ENCODE results near the gene DYSF.

Gene DYSF

DNA sequence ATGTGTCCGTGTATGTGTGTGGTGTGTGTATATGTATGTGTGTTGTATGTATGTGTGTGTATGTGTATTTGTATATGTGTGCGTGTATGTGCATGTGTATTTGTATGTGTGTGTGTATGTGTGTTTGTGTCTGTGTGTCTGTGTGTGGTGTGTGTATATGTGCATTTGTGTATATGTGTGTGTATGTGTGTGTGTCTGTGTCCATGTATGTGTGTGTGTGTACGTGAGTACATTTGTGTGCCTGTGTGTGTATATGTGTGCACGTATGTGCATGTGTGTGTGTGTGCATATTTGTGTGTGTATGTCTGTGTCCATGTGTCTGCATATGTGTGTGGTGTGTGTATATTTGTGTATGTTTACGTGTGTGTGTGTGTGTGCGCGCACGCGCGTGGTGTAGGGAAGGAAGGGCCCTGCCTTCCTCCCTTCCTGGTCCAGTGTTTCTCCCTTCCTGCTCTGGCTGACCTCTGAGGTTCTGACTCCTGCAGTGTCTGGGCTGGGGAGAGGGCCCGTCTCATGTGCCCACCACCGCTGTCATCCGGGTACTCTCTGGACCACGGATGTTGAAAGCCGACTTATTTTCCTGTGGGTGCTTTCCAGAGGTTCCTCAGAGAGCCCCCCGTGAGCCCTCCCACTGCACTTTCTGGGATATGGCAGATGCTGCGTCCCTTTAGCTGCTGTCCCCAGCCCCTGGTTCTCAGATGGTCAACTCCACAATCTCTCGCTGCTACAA, 209.5 kb downstream of the DYSF start:
- no peak for FAIRE-seq

DNA sequence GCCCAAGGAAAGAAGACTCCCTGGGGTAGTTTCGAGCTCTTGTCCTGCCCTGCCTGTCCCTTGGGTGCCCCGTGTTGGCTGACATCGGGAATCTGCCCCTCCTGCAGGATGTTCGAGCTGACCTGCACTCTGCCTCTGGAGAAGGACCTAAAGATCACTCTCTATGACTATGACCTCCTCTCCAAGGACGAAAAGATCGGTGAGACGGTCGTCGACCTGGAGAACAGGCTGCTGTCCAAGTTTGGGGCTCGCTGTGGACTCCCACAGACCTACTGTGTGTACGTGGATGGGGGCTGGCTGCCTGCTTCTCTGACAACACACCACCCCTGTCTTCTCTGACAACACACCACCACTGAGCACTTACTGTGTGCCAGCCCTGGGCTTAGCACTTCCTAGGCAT, 210.8 kb downstream of the DYSF start:
- FAIRE-seq, result no peak

DNA sequence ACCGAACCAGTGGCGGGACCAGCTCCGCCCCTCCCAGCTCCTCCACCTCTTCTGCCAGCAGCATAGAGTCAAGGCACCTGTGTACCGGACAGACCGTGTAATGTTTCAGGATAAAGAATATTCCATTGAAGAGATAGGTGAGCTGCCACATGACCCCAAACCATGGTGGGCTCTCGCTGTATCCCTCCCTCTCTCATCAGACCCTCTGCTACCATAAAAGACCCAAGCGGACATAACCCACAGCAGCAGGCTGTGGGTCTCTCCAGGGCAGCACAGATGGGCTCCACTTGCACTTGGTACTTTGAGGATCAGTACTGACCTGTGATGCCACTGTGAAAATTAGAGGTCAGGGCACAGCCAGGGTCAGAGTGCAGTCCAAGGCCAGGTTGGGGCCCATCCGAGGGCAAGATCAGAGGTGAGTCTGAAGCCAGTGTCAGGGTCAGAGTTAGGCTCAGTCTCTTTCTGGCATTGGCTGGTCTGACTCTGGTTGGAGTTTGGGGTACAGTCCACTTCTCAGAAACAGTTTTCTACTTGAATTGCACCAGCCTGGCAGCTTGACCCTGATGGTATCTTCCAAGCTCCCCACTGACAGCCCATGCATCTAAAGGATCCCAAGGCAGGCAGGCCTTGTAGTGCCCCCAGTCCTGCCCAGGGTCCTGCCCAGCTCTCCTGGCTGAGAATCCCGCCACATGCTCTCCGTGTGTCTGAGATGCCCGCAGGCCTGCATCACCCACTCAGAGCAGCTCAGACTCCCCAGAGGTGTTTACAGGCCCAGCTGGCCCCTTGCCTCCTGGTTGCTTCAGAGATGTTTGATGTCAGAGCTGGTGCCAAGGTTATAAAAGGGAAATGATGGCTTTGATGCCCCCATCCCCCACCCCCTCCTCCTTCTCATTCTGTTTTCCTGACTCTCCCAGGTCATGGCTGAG, 212.1 kb downstream of the DYSF start:
- no peak for FAIRE-seq

DNA sequence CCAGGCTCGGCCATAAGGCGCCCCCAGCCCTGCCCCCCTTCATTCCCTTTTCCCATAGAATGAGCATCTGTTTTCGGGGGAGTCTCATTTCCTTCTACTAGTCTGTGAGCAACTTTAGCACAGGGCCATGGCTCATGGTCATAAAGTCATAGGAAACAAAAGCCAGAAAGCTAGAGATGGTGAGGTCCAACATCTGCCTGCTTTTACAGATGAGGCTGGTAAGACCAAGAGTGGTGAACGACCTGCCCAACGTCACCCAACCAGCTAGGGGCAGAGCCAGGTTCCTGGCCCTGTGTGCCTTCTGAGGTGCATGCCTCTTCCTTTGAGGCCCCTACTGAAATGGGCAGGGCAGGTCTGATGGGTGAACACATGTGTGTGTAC, 212.7 kb downstream of the DYSF start:
- no peak for FAIRE-seq

DNA sequence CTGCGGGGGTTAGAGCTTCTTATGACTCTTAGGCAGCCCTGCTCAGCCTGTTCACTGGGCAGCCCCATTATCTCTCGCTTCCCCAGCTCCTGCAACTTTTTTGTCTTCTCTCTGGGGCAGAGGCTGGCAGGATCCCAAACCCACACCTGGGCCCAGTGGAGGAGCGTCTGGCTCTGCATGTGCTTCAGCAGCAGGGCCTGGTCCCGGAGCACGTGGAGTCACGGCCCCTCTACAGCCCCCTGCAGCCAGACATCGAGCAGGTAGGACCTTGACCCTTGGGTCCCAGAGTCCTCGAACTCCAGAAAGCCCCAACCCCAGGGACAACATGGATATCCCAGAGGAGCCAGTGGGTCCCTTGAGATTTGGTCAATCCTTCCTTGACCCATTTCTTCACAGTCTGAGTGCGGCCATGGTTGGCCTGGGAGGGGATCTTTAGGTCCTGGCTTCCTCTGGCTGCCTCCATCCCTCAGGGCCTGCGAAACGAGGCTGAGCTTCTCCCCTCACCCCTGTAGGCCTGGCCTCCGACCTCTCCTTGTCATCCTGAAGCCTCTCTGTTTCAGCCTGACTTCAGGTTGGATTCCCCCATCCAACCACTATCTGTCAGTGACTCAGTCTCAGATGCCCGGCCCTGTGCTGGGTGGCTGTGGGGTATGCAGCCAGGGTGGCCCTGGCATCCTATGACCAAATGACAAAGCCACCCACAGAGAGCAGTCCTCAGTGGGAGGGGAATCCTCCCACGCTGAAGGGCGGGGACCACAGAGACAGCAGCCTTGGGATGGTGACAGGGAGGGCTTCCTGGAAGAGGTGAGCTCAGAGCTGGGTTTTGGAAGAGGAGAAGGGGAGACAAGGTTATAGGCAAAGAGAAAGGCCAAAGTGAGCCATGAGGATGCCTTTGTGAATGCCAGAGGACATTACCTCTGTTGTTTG, 214.2 kb downstream of the DYSF start:
- FAIRE-seq, result no peak

DNA sequence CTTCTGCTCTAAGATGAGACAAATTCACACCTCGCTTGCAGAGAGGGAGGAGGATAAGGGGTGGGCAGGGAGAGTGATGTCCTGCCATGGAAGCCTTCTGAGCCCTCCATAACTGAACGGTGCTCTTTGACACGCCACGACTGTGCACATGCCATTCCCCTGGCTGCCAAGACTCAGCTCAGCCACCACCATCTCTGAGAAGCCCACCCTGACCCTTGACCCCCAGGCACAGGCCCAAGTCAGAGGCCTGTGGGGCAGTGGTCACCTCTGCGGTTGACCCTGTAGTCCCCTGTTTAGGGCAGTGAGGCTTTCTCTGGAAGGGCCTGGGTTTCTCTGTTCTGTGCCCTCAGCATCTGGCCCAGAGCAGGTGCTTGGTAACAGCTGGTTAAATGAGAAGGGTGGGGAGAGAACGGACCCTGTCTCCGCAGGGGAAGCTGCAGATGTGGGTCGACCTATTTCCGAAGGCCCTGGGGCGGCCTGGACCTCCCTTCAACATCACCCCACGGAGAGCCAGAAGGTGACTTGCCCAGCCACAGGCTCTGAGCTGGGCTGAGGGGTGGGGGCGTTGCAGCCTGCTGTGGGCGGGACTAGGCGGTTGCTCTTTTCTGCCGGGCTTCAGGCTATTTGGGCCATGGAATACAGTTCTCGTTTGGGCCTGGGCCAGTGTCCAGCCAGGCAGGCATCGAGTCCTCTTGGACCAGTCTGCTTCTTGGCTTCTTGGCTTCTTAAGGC, 215.1 kb downstream of the DYSF start:
- no peak for FAIRE-seq

DNA sequence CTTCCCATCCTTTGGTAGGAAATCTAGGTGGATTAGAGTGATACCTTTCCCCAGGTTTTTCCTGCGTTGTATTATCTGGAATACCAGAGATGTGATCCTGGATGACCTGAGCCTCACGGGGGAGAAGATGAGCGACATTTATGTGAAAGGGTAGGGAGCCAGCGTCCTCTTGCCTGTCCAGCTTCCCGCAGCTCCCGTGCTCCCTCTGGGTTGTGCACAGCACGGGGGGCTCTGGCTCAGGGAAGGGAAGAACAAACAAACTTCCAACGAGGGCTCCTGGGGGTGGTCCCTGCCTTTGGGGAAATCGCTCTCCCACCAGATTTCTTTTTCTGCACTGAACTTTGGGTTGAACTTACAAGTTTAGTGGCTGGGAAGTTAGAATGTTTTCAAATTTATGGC, 215.7 kb downstream of the DYSF start:
- FAIRE-seq, result no peak

DNA sequence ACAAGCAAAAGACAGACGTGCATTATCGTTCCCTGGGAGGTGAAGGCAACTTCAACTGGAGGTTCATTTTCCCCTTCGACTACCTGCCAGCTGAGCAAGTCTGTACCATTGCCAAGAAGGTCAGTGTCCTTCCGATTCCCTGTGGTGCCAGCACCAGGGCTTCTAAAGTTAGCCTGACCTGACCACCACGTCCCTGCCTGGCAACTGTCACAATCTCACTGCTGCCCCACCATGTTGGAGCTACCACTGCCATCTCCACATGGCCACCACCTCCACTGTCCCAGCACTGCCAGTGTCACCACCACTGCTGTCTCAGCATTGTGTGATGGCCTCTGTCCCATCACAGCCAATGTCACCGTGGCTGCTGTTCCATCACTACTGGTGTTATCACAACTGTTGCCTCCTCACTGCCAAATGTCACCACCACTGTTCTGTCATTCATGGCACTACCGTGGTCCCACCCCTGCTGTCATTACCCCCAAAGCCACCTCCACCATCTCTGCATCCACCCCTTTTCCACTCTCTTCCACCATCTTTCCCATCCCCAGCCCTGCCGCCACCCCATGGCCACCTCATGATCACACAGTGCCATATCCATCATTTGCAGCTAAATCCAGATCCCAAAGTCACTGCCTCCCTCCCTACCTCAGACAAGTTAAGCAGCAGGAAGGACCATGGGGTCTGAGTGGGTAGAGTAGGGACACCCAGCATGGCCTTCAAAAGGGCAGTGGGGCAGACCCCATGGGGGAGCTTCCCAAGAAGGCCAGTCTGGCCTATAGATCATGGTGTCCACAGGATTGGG, 216.5 kb downstream of the DYSF start:
- no peak for FAIRE-seq

DNA sequence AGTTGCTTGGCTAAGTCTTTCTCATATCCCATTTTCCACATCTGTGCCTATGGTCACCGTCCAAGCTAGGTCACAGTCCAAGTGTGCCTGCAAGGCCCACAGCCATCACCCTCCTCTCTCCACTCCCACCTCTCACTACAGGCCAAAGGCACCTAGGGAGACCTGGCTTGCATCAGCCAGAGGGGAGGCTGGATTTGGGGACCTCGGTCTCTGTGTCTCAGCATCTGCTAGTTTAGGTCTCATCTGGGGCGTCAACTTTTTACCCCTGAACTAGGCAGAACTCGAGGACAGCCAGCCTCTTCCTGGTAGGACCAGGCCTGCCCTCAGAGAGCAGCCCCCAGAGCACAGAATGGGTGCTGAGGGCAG, 217.1 kb downstream of the DYSF start:
- no peak for FAIRE-seq

DNA sequence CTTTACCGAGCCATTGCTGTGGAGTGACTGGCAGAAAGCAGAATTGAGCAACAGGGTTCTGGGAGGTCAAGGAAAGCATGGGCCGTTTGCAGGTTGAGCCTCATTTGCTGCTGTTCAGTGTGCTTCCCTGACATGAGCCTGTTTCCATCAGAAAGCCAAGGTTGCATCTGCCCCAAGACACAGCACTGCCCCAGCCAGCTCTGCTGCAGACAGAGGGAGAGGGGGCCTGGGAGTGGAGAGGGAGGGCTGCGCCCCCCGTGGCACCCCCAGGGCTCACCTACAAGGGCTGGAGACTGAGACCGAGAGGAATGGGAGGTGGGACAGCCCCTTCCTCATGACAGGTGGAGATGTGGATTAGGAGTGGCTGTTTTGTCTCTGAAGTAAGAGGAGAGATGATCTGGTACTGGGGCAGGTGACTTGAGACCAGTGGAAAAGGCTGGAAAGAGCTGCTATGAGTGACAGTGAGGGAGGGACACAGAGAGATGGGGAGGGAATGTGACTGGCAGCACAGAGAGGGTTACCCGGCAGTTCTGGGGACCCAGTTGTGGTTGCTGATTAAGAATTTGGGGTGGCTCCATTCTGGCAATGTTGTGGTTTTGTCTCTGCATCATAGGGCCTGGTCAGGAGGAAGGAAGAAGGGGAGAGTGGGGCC, 218.0 kb downstream of the DYSF start:
- no peak for FAIRE-seq

DNA sequence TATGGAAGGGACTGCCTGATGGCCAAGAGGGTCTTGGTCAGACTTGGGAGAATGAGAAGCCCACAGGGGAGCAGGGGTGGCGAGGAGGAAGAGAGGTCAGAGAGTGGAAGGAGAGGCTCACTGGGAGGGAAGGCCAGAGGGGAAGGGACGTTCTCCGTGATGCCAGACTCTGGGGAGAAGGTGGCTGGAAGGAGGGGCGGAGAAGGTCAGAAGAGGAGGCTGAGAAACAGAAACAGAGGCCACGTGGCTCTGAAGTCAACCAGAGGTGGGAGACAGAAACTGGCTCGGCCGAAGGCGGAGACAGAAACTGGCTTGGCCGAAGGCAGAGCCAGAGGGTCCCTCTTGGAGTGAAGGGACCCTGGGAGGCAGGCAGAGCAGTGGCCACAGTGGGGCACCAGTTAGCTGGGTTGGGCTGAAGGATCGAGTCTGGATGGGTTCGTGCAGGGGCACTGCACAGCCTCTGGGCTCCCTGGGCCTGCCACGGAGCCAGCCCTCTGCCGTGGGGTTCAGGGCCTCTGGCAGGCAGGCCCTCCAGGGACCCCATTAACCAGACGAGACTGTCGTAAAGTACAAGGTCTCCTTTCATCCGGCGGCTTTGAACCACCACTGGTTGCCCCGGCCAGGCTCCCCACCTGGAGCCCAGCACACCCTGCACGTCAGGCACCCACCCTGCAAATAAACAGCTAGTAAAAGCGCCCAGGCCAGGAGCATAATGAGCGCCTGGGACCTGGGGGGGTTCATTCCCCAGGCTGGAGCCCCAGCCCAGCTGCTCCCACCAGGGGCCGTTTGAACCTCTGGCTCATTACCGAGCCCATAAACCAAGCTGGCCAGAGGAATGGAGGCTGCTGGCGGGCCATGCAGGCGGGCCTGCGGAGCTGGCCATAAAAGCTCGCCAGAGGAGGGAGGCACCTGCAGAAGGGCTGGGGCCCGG, 218.8 kb downstream of the DYSF start:
- FAIRE-seq, result no peak

DNA sequence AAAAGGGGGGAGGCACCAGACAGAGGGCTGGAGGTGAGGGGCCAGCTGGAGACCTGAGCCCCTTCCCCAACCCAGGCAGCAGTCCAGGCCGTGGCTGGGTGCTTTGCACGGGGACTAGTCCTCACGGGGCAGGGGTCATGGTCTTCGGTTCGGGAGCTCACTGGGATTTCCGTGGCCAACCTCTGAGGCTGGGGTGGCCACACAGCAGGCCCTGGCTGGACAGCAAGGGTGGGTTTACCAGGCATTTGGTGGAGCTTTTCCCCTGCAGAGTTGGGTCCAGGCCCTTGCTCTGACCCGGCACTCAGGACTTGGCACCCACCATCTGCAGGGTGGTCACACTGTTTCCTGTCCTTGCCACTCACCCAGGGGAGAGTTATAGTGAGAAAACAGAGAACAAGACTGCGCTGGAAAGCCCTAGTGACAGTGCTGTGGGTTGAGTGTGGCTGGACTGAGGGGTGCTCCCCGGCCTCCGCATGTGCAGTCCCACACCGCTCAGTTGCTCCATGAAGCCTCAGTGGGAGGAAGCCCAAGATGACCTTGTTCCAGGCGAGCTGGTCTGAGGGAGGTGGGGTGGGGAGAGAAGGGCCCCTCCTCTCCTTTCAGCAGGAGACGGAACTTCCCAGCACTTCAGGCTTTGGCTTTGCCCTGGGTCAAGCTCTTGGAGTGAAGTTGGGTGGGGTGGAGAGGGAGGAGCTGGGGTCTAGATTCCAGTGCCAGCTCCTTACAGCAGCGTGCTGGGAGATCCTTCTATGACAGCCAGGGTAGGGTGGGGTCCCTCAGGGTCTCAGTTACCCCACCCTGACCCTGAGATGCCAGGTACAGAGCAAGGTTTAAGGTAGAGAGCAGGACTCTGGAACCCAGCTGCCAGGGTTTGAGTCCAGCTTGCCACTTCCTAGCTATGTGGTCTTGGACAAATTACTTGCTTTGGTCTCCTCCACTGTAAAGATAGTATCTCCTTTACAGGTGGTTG, 219.8 kb downstream of the DYSF start:
- FAIRE-seq, result no peak

DNA sequence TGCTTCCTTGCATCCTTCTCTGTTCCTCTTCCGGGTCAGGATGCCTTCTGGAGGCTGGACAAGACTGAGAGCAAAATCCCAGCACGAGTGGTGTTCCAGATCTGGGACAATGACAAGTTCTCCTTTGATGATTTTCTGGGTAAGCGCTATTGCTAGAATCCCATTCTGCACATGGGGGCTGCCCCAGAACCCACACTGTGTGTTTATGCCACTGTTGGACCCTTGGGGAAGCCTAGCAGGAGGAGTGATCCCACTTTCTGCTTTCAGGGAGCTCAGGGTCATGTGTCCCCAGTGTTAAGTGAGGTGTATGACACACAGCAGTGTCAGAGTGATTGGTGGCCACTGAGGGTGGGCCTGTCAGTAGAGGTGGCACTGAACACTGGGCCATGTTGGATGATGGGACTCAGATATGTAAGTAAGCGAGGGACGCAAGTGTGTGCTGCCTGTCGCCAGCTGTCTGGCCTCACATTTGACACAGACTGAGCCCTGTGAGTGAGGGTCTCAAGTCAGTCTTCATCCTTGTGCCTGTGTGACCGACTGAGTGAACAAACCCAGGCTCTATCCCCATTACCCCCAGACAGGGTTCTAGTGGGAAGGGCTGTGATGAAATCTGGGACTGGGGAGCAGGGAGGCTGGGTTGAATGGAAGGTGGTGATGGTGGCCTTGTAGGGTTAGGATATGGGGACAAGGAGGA, 220.9 kb downstream of the DYSF start:
- no peak for FAIRE-seq

DNA sequence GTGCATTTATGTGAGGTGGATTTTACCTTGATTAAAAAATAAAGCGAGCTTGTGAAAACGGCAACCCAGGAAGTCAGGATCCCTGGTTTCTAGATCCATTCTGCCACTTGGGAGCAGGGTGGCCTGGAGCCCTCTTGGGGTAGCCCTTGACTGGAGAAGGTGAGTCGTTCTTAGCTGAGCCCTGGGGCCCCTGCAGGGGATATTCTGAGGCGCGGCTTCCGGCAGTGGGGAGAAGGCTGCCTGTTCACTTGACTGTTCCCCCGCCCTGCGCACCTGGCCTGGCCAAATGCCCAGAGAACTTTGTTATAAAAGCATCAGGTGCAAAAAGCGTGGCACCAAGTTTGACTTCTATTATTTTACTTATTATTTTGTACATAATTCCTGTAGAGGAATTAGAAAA, 221.9 kb downstream of the DYSF start:
- no peak for FAIRE-seq

DNA sequence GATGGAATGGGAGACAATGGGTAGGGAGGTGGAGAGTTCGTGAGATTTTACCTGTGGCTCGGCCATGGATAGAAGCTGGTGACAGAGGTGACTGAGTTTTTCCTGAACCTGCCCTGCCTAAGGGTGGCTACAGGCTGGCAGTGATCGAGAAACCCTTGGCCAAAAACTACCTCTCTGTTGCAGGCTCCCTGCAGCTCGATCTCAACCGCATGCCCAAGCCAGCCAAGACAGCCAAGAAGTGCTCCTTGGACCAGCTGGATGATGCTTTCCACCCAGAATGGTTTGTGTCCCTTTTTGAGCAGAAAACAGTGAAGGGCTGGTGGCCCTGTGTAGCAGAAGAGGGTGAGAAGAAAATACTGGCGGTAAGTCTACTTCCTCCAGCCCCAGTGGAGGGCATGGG, 225.5 kb downstream of the DYSF start:
- FAIRE-seq, result no peak

DNA sequence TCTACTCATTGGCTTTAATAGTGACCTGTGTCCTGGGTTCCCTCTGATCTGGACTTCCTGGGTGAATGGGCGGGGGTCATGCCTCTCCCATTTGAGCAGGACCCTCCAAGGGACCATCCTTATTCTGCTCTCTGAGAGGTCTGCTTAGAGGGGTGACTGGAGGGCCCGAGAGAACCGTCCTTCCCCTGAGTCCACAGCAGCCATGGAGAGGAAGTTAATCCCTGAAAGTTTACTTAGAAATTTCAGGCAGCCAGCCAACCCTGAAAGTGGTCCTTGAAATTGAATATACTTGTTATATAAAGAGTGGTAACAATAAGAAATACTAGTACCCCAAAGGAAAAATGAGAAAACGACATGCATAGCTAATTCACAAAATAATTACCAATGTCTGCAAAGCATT, 226.1 kb downstream of the DYSF start:
- FAIRE-seq, result no peak

DNA sequence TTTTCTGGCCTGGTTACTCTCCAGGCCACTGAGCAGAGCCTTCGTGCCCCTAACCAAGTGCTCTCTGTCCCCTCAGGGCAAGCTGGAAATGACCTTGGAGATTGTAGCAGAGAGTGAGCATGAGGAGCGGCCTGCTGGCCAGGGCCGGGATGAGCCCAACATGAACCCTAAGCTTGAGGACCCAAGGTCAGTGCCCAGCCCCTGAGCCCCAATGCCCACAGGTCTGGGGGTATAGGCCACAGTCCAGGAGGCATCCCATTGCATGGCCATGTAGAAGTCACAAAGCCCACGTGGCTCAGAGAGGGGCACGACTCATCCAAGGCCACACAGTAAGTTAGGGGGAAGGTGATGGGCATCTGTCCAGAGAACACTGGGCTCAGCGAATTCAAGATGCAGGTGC, 227.6 kb downstream of the DYSF start:
- FAIRE-seq, result no peak

DNA sequence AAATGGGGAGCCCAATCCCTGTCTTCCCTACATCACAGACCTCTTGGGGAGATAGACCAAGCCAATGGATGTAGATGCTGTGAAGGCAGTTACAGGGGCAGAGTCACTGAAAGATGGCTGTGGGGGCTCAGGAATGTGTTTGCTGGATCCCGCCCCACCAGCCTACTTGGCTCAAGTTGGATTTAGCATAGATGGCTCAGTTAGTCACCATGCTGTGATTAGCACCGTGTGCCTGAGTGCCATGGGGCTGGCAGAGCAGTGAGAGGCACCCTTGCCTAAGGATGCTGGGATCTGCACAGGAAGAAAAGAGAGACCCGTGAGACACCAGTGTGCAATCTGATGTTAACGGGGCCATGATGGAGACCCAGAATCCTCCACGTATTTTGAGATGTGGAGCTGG, 228.3 kb downstream of the DYSF start:
- no peak for FAIRE-seq
